HG03565 (cell line): ENCODE measurements around the gene MPIG6B.

Experiments
- ATAC-seq: cut with Tn5 transposase; IDR thresholded peaks from one replicate; pipeline ENCODE4 v1.9.1; 2021; ENCODE audit warnings: mild to moderate bottlenecking, moderate library complexity; ENCODE audit not compliant: unreplicated experiment

MPIG6B gene

GRCh38 chr6:31736768-31737314 is 13.7 kb downstream of the MPIG6B start:
- no peak for ATAC-seq

DNA sequence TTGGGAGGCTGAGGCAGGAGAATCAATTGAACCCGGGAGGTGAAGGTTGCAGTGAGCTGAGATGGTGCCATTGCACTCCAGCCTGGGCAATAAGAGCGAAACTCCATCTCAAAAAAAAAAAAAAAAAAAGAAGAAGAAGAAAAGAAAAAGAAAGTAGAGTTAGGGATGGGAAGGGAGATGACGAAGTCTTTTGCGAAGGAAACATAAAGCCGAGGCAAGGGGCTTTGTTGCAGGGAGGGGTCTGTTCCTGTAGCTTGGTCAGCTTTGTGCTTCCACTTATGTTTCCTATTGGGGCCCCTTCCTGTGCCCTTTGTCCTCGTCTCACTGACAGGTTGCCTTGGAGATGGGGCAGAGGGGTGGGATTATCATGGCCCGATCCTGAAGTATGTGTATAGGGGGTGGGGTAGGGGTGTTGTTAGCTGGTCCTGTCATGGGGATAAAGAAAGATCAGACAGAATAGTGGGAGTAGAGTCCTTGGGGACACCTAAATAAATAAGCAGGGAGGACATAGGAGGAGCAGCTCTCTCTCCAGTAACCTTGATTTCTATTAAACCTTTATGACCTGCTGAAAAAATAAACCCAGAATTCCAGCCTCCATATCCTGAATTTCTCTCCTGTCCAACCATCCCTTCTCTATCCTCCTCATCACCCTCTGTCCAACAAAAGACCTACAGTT is 14.3 kb downstream of the MPIG6B start:
- ATAC-seq: no peak

DNA sequence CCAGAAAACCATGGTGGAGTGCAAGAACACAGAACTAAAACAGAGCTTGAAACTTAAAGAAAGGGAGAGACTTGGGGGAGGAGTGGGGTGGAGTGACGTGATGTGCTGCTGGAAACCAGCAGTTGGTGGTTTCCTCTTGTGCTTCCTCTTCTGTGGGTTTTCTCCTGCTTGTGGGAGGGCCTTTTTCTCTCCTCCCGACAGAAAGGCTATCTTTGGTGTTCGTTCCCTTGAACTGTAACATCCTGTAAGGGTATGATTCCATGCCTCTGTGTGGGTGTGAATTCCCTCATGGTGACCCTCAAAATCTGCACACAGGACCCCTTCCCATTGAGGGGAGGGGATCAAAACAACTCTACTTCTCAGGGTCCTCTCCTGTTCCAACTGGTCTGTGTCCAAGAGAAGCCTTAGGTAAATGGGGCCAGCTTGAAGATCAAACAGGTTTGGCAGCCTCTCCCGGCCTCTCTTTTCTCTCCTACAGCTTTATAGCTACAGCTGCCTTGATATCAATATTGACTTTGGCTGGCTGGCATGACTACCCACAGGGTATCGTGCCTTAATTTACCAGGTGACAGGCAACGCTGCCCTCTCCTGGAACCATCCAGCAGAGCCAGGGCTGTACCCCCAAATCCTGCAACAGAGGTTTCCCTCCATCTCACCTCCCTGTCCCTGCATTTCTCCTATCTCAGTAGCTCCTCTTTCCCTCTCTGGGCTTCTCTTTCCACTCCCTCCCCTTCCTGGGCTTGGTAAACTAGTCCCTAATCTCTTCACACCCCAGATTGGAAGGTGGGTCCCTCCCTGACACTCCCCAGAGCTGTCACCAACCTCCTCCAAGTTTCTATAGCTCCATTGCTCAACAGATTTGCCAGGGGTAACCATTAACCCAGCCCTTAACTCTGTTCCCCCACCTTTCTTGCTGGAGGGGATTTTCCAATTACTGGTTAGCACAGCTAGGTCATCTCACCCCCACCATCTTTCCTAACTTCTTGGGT is 15.1 kb downstream of the MPIG6B start:
- no peak for ATAC-seq

DNA sequence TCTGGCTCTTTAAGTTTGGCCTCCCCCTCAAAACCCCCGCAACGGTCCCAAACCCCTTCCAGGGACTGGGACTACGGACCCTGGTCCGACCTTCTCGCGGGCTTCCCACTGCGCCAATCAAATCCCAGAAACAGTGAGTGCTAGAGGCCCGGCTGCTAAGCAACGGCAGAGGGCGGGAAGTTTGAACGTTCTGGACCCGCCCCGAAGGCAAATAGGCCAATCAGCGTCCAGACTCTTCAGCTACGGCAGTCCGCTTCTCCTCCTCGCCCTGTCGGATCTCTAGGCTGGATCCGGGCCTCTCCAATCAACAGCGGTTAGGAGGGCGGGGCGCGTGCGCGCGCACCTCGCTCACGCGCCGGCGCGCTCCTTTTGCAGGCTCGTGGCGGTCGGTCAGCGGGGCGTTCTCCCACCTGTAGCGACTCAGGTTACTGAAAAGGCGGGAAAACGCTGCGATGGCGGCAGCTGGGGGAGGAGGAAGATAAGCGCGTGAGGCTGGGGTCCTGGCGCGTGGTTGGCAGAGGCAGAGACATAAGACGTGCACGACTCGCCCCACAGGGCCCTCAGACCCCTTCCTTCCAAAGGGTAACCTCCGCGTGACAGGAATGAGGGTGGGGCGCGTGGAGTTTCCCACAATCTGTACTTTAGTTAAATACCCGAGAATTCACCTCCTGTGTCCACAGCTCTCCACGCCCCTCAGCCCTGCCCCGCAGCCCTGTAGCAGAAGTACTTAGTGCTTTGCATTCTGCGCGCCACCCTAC is 16.6 kb downstream of the MPIG6B start, which contains the start of gene MSH5:
MSH5 (plus strand) TSS at position 367 of the 758 bp plus-strand sequence. CDS start 462 bp downstream, outside the sequence.
- peak; percentile 63 for ATAC-seq

GRCh38 chr6:31740397-31741223 is 17.4 kb downstream of the MPIG6B start:
- ATAC-seq: no peak

DNA sequence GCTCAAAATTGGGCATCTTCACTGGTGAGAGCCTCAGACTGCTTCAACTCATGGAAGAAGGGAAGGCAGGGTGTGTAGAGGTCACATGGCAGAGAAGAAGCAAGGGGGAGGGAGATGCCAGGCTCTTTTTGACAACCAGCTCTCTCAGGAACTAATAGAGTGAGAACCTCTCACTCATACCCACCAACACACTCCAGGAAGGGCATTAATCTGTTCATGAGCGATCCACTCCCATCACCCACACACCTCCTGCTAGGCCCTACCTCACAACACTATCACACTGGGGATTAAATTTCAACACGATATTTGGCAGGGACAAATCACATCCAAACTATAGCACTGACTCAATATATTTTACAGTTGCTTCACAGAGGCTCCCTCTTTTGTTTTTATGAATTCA is 18.6 kb downstream of the MPIG6B start:
- ATAC-seq: no peak

DNA sequence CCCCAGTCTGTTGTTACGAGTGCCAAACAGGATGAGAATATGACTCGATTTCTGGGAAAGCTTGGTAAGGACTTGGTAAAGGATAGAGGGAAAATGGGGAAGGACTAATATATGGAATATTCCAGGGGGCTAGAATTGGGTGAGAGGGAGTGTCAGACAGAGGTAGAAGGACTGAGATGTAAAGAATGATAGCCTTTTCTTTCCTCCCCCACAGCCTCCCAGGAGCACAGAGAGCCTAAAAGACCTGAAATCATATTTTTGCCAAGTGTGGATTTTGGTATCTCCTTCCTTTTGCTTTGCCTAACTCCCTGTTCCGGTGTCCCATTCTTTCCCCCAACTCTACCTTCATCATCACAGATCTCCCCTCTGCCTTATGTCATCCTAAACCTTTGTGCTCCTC is 19.7 kb downstream of the MPIG6B start:
- ATAC-seq: no peak

DNA sequence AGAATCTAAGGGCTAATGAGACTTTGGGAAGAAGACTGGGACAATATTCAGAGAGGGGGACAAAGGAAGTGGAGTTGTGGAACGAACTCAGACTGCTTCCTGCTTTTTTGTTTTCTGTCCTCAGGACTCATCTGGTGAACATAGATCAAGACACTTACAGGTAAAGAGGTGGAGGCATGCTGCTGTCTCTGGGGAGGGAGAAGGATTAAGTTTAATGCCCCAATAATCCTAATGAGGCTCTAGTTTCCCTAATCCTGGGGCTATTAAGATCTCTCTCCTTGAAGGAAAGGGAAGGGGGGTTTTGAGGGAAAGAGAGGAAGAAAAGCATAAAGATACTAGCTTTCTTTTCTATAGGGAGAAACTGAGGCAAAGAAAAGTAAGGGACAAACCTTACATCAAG is 21.2 kb downstream of the MPIG6B start:
- ATAC-seq: no peak

- ATAC-seq: no peak
These were observed 26.3 kb downstream of the MPIG6B start for GRCh38 chr6:31749301-31750036.

DNA sequence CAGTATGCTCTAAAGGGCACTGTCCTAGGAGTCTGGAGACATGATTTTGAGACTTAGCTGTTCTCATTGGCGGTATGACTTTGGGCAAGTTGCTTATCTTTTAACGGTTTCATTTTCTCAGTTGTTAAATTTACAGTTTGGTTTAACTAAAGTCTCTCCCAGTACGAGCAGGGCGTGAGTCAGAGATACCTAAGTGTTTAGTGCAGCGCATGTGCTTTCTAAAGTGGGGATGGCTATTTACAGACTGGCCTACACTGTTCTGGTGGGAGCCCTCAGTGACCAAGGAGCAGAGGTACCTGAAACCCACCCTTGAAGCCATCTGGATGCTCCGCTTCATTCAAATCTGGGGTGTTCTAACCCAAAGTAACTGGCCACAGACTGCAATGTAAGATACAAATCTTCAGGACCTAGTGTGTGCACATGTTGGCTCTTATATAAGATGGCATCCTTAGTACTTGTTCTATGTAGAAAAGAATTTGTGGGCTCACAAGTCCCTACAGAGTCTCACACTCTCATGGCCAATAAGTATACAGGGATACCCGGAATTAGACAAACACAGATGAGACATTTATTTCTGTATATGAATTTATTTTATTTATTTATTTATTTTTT is 27.3 kb downstream of the MPIG6B start:
- no peak for ATAC-seq

- ATAC-seq: no peak
These were observed 29.7 kb downstream of the MPIG6B start for GRCh38 chr6:31752739-31753319.

GRCh38 chr6:31758281-31758680 is 35.1 kb downstream of the MPIG6B start:
- ATAC-seq: no peak

DNA sequence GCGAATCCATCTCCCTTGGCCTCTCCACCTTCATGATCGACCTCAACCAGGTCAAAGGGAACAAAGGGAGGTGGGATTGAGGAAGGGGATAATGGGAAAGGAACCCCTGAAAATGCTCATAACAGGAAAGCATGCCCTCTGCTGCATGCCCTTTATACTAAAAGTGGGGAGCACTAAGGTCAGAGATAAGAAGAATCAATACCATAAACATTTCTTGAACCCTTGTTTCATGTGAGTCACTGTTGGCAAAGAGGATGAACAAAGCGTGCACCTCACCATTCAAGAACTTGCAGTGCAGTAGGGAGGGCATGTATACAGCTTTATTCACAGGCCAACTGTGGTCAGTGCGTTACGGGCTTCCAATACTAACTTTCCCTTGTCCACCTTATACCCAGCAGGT is 37.6 kb downstream of the MPIG6B start:
- ATAC-seq: no peak

DNA sequence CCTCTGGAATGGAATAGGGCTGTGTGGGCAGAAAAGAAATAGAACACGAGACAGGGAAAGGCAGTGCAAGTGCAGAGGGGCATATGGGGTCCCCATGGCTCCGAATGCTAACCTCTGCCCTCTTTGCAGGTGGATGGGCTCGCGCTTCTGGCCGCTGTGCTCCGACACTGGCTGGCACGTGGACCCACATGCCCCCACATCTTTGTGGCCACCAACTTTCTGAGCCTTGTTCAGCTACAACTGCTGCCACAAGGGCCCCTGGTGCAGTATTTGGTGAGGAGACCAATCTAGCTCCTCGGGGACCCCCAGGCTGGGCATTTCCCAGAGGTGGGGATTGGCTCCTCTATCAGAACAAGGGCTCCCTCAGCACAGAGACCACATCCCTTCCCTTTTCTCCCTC is 38.2 kb downstream of the MPIG6B start:
- no peak for ATAC-seq

DNA sequence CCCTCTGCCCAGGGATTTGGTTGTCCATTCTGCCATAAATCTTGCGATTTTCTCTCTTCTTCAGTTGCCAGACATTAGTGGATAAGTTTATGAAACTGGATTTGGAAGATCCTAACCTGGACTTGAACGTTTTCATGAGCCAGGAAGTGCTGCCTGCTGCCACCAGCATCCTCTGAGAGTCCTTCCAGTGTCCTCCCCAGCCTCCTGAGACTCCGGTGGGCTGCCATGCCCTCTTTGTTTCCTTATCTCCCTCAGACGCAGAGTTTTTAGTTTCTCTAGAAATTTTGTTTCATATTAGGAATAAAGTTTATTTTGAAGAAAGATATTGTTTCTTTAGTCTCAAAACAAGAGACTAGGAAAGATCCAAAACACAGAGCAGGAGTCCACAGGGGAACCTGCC is 39.2 kb downstream of the MPIG6B start, which contains the start of gene SAPCD1:
SAPCD1 (plus strand) TSS at position 301 of the 400 bp plus-strand sequence. CDS start 399 bp downstream, outside the sequence.
- ATAC-seq: no peak

GRCh38 chr6:31762878-31763618 is 39.9 kb downstream of the MPIG6B start:
- ATAC-seq: no peak

DNA sequence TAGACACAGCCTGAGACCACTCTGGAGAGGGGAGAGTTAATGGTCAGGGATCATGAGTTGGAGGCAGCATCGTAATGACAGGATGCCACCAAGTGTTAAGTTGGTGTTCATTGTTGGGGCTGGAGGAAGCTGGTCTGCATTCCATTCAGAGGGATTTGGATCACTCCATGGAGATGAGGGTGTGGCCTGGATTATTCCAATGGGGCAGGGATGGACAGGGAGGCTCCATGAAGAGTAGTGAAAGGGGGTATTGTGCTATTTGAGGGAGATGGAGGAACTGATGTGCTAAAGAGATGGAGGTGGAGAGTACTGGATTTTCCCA is 40.4 kb downstream of the MPIG6B start:
- ATAC-seq: no peak

- no peak for ATAC-seq
These were observed 41.0 kb downstream of the MPIG6B start for GRCh38 chr6:31764198-31764597.
